Hepatocyte (in vitro differentiated cells): ENCODE data around the gene ZFR2. TPM values are rescaled to one million over a fixed set of nuclear protein-coding genes. Genes with fewer than 3 reads are reported as not detected.
"Not testable (repeated sequence)": the region's sequence is repeated elsewhere in the genome, so short reads cannot be mapped to it uniquely, and the experiment has no call there.

Experiments
- DNase-seq: peaks from one replicate; pipeline ENCODE4 v3.0.0-alpha.2; 2016; ENCODE audit warnings: low spot score
- H2AFZ ChIP-seq: fragments of 200-600 bp; sonication (generic); 2 replicates; pipeline ENCODE4 v1.6.0; 2016; ENCODE audit warnings: antibody characterized with exemption, mild to moderate bottlenecking
- H3K27ac ChIP-seq: fragments of 200-600 bp; sonication (generic); 2 replicates; pipeline ENCODE4 v1.5.1; 2016; ENCODE audit warnings: mild to moderate bottlenecking
- H3K27me3 ChIP-seq: fragments of 200-600 bp; sonication (generic); 2 replicates; pipeline ENCODE4 v1.6.1; 2016
- H3K36me3 ChIP-seq: fragments of 200-600 bp; sonication (generic); replicated peaks from 2 replicates; pipeline ENCODE4 v1.5.1; 2016; ENCODE audit warnings: low read depth; ENCODE audit not compliant: insufficient read depth
- H3K4me1 ChIP-seq: fragments of 200-600 bp; sonication (generic); 2 replicates; pipeline ENCODE4 v1.5.1; 2016; ENCODE audit warnings: mild to moderate bottlenecking, moderate library complexity; ENCODE audit not compliant: insufficient read depth
- H3K4me2 ChIP-seq: fragments of 200-600 bp; sonication (generic); 2 replicates; pipeline ENCODE4 v1.6.0; 2016
- H3K4me3 ChIP-seq: fragments of 200-600 bp; sonication (generic); 2 replicates; pipeline ENCODE4 v1.5.1; 2016; ENCODE audit warnings: mild to moderate bottlenecking
- H3K79me2 ChIP-seq: fragments of 200-600 bp; sonication (generic); 2 replicates; pipeline ENCODE4 v1.6.0; 2017; ENCODE audit warnings: mild to moderate bottlenecking
- H3K9me2 ChIP-seq: fragments of 200-600 bp; sonication (generic); replicated peaks from 2 replicates; pipeline ENCODE4 v1.6.0; 2017; ENCODE audit warnings: mild to moderate bottlenecking; ENCODE audit not compliant: insufficient read depth
- H3K9me3 ChIP-seq: fragments of 200-600 bp; sonication (generic); 2 replicates; pipeline ENCODE4 v1.5.1; 2016; ENCODE audit warnings: low read depth, mild to moderate bottlenecking
- H4K20me1 ChIP-seq: fragments of 200-600 bp; sonication (generic); 2 replicates; pipeline ENCODE4 v1.6.0; 2016; ENCODE audit warnings: mild to moderate bottlenecking; ENCODE audit not compliant: insufficient read depth, poor library complexity, severe bottlenecking
- CTCF ChIP-seq: fragments of 200-600 bp; sonication (generic); IDR thresholded peaks from 2 replicates; pipeline ENCODE4 v1.5.1; 2016; ENCODE audit warnings: antibody characterized with exemption, mild to moderate bottlenecking; ENCODE audit not compliant: poor library complexity
- EZH2 ChIP-seq: fragments of 200-600 bp; sonication (generic); IDR thresholded peaks from 2 replicates; pipeline ENCODE4 v1.6.1; 2016; ENCODE audit warnings: antibody characterized with exemption, mild to moderate bottlenecking, borderline replicate concordance
- EZH2phosphoT487 ChIP-seq: fragments of 200-600 bp; sonication (generic); IDR thresholded peaks from one replicate; pipeline ENCODE4 v1.6.1; 2018; ENCODE audit warnings: antibody characterized with exemption, mild to moderate bottlenecking, low read depth, moderate library complexity; ENCODE audit not compliant: unreplicated experiment, severe bottlenecking
- WGBS: methylation state at CpG from one replicate; pipeline ENCODE4 v1.1.6; 2016; ENCODE audit warnings: low lambda C conversion rate; ENCODE audit errors: missing lambda C conversion rate; 5-methylcytosine and 5-hydroxymethylcytosine counted together
- polyA plus RNA-seq: library from polyadenylated mRNA; unstranded; fragments of >200 nt; fragmentation: Nextera tagmentation; extraction: Ambion mirVana; gene quantifications from 2 replicates; pipeline ENCODE4 v1.2.1, GENCODE V29; 2016
- total RNA-seq: library from RNA; depleted of rRNA; stranded (reverse); fragments of >200 nt; gene quantifications from 2 replicates; pipeline ENCODE4 v1.2.3, GENCODE V29; 2014

The ZFR2 gene
- total and polyA plus RNA-seq, 2 experiments from 2014 or later = 0.97 to 1.7 TPM

DNA sequence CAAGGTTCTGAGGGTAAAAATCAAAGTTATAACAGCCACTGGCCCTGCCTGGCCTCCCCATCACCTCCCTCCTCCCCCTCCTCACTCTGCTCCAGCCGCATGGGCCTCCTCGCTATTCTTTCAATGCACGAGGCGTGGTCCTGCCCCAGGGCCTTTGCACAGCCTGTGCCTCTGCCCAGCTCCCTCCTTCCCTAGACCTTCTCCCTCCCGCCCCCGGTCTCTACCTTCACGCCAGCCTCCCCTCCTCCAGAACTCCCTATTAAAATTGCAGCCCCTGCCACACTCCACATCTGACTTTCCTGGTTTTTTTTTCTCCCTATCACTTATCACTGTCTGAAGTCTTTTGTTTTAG is 100.1 kb downstream of the ZFR2 start:
- no peaks in the 10 kb centered on the region for H3K36me3 ChIP-seq
- no peak overlapping the region for H2AFZ ChIP-seq
- H3K27me3 ChIP-seq = no peaks in the 10 kb centered on the region
- no peak overlapping the region for H3K27ac ChIP-seq
- H4K20me1 ChIP-seq = no peaks in the 10 kb centered on the region
- TF ChIP-seq EZH2phosphoT487 (no peak), EZH2 (no peak)
- no peak for DNase-seq
- no peaks in the 10 kb centered on the region for H3K9me3 ChIP-seq
- H3K9me2 ChIP-seq = no peaks in the 10 kb centered on the region
- no peak overlapping the region for H3K4me3 ChIP-seq
- no peak overlapping the region for H3K4me2 ChIP-seq
- H3K79me2 ChIP-seq = peaks cover 4% of the 10 kb centered on the region
- H3K4me1 ChIP-seq = no peaks in the 10 kb centered on the region
- 93% methylated on average over 2 of the region's 7 CpGs for WGBS

DNA sequence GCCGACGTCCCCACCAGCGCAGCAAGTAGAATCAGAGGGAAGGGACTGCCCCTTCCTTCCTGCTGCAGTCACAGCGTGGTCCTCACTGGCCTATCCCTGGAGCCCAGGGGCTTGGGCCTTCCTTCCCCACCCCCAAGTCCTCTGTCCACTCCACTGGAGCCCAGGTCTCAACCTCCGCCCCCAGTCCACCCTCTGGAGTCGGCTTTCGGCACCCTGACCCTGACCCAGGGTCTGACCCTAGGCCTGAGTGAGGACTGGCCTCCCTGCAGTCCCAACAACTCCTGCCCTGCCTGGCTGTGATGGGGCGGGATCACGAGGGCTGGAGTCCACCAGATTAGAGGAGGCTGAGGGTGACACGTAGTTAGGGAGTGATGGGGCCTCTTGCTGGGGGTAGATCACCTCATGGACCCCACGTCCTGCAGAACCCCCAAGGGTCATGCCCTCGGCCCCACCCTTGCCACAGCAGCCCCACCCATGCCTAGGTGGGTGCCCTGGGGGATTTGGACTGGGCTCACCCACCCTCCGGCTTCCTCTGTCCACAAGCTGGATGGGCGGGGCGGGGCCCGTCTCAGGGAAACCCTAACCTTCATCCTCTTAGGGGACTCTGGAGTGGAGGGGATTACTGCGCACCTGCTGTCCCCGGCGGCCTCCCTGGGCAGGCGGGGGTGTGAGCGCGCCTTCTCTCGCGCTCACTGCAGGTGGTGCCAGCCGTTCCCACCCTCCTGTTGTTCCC is 100.7 kb downstream of the ZFR2 start:
- H3K4me3 ChIP-seq = no peak overlapping the region
- TF ChIP-seq CTCF (no peak), EZH2 (no peak), EZH2phosphoT487 (no peak)
- DNase-seq = no peak
- H3K36me3 ChIP-seq = no peaks in the 10 kb centered on the region
- no peak overlapping the region for H3K4me2 ChIP-seq
- H3K9me3 ChIP-seq = no peaks in the 10 kb centered on the region
- H3K27me3 ChIP-seq = no peaks in the 10 kb centered on the region
- 95% methylated on average over 22 of the region's 25 CpGs for WGBS
- no peak overlapping the region for H2AFZ ChIP-seq
- no peaks in the 10 kb centered on the region for H4K20me1 ChIP-seq
- H3K79me2 ChIP-seq = peaks cover 9% of the 10 kb centered on the region
- no peaks in the 10 kb centered on the region for H3K9me2 ChIP-seq
- no peak overlapping the region for H3K27ac ChIP-seq
- no peaks in the 10 kb centered on the region for H3K4me1 ChIP-seq

GRCh38 chr19:3767050-3767449 is 101.8 kb downstream of the ZFR2 start:
- Histone ChIP-seq H3K27me3 (no peaks in the 10 kb centered on the region), H4K20me1 (no peaks in the 10 kb centered on the region), H3K9me2 (no peaks in the 10 kb centered on the region), H3K36me3 (no peaks in the 10 kb centered on the region), H3K4me2 (no peak overlapping the region), H3K27ac (no peak overlapping the region), H2AFZ (no peak overlapping the region), H3K9me3 (no peaks in the 10 kb centered on the region), H3K4me3 (no peak overlapping the region), H3K4me1 (no peaks in the 10 kb centered on the region), H3K79me2 (peaks cover 9% of the 10 kb centered on the region)
- 95% methylated on average over 22 of the region's 23 CpGs for WGBS
- no peak for TF ChIP-seq EZH2
- no peak for TF ChIP-seq CTCF
- no peak for TF ChIP-seq EZH2phosphoT487
- no peak for DNase-seq

DNA sequence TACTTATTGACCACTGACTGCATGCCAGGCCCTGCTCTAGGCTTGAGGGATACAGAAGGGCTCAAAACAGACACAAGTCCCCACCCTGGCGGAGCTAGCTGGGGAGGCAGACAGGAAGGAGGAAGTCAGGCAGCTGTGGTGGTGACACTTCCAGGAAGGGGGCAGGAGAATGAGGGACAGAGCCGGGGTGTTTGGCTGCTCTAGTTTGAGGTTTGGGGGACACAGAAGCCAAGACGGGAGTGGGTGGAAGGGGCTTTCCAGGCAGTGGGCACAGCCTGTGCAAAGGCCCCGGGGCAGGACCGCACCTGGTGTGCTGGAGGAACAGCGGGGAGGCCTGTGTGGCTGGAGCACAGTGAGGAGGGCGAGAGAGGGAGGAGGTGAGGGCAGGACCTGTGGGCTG is 102.3 kb downstream of the ZFR2 start:
- Histone ChIP-seq H3K9me3 (no peaks in the 10 kb centered on the region), H3K79me2 (peaks cover 9% of the 10 kb centered on the region), H4K20me1 (no peaks in the 10 kb centered on the region), H3K4me1 (no peaks in the 10 kb centered on the region), H3K4me3 (no peak overlapping the region), H3K27me3 (no peaks in the 10 kb centered on the region), H3K27ac (no peak overlapping the region), H3K4me2 (no peak overlapping the region), H3K36me3 (no peaks in the 10 kb centered on the region), H2AFZ (no peak overlapping the region), H3K9me2 (no peaks in the 10 kb centered on the region)
- TF ChIP-seq EZH2 (no peak), EZH2phosphoT487 (no peak), CTCF (no peak)
- DNase-seq = no peak
- WGBS = 99% methylated on average over 7 of the region's 7 CpGs

DNA sequence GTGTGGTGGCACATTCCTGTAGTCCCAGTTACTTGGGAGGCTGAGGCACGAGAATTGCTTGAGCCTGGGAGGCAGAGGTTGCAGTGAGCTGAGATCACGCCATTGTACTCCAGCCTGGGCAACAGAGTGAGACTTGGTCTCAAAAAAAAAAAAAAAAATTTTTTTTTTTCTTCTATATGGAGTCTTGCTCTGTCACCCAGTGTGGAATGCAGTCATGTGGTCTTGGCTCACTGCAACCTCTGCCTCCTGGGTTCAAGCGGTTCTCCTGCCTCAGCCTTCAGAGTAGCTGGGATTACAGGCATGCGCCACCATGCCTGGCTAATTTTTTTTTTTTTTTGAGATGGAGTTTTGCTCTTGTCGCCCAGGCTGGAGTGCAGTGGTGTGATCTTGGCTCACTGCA is 103.1 kb downstream of the ZFR2 start:
- not testable (repeated sequence) for H3K27ac ChIP-seq, H3K36me3 ChIP-seq, H3K4me2 ChIP-seq, H3K4me3 ChIP-seq, H4K20me1 ChIP-seq, H3K27me3 ChIP-seq, H3K9me3 ChIP-seq, DNase-seq, H3K9me2 ChIP-seq, H3K4me1 ChIP-seq, H2AFZ ChIP-seq
- peaks cover 15% of the 10 kb centered on the region for H3K79me2 ChIP-seq
- 97% methylated on average over 5 of the region's 5 CpGs for WGBS
